Raji (cell line): Measurements from ENCODE around the gene DMRT2.

Experiments
- POLR2A ChIP-seq: IDR thresholded peaks from 2 replicates; pipeline ENCODE4 v1.6.1; 2011; ENCODE audit warnings: low read depth, low read length, control low read depth; ENCODE audit not compliant: insufficient read depth

Gene DMRT2

DNA sequence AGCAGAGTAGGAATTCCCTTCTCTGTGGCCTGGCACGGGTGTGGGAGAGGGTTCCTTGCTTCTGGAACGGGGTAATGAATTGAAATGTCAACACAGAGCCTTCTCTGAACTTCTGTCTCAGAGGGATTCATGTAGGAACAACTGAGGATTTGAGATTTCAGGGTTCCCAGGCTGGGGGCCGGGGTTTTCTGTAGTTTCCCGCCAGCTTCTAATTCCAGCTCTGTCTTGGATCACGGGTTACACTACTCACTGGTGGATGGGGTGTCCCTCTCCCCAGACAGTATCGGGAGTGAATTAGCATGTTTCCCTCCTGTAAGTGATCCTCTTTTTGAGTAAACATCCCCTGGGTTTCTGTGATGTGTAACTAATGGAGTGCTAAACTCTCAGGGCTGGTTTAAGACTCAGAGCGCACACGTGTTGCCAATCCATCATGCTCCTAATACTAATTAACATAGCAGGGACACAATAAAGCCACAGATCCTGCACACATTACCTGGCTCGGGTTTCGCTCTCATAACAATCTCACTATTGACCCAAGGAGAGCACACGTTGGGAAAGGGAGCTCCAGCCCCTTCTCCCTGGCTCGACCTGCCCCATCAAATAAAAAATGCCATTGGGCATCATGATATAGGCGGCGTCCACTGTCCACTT lies 18.1 kb upstream of the DMRT2 start:
- no peak for TF ChIP-seq POLR2A

DNA sequence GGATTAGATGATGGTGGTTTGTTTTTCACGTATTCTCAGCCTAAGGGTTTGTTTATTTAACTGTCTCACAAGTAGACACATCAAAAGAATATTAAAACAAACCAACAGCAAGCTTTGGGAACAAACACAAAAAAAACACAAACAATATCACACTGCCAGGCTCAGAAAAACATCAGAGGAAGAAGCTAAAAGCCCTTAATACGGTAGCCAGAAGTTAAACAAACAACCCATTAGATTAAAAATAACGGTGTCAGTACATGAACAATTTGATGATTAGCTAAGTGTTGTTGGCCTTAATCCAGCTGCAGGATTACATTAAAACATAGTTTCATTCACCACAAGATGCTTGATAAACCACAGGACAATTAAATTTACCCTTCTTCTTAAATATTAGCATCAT lies 15.9 kb upstream of the DMRT2 start:
- no peak for TF ChIP-seq POLR2A

DNA sequence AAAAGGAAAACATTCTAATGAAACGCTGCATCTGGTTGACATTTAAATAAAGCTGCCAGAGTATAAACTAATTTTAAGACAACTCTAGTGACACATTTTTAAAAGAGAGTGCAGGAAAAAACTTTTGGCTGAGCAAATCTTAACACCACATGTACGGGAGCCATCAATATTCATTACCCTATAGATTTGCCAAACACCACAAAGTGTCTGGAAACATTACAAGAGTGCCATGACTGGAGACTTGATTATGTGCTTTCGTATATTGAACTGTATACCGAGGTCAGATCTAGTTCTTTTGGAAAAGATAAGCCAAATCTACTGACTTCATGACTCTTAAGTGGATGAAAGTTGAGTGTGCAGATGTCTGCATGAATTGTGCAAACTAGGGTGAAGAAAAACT lies 10.6 kb upstream of the DMRT2 start:
- TF ChIP-seq POLR2A = no peak

DNA sequence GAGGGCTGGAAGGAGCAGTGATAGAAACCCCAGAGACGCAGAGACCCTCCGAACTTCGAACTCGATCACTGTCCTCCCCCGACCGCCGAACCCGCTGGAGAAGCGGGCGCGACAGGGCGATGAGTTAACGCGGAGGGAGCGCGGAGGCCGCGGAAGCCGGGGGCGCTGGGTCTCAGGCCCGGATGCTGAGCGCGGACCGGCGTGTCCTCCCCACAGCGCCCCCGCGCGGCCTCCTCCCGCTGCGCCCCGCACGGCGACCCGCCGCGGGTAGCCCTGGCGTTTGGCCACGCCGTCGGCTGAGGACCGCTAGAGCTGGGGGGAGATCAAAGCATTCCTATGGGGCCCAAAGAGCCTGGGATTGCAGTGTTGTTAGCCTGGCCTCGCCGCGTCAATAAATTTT lies 7.7 kb upstream of the DMRT2 start:
- no peak for TF ChIP-seq POLR2A

DNA sequence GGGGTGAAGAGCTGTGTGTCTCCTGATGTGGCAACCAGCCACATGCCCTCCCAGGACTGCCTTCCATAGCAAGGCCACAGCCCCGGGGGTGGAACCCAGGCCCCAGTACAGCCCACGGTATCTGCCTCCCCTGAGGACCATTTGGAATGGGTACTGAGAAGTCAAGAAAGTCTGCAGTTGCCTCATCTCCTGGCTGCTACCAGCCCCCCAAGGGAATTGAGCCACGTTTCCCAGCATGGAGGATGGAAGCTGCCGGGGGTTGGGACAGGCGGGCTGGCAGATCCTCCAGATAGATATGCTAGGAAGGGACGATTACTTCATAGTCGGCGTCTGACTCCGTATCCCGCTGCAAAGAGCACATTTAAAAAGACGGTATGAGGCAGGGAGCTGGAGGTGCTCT lies 5.5 kb upstream of the DMRT2 start:
- no peak for TF ChIP-seq POLR2A

DNA sequence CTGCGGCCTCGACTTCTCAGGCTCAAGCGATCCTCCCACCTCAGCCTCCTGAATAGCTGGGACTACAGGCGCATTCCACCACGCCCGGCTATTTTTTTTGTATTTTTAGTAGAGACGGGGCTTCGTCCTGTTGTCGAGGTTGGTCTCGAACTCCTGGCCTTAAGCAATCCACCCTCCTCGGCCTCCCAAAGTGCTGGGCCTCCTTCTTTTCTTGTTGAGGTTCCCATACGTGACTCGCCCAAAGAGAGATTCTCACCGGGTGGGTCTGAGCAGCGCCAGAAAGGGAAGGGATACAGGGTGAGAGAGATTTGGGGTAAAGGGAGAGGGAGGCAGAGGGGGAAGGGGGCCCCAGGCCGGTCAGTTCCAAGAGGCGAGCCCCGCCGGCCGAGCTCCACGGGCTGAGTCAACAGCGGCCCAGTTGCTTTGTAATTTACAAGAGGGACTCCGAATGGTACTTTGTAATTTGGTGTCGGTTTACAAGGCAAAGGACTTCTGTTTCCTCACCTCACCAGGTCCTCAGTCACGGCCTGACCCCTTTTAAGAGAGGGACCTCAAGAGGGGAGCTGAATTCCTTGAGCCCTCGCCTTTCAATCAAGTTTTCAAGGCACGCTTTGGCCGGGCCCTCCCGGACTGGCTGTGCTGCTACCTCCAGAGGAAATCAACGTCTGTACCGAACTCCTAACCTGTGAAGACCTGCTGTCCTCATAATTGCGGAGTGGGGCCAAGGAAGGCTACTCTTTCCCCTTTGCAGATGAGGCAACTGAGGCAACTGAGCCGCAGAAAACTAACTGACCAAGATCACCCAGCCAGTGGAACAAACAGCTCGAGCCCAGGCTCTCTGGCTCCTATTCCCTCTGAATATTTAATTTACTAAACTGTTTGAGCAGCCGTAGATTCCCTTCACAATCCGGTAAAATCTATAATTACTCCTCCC lies 3.3 kb upstream of the DMRT2 start:
- no peak for TF ChIP-seq POLR2A

DNA sequence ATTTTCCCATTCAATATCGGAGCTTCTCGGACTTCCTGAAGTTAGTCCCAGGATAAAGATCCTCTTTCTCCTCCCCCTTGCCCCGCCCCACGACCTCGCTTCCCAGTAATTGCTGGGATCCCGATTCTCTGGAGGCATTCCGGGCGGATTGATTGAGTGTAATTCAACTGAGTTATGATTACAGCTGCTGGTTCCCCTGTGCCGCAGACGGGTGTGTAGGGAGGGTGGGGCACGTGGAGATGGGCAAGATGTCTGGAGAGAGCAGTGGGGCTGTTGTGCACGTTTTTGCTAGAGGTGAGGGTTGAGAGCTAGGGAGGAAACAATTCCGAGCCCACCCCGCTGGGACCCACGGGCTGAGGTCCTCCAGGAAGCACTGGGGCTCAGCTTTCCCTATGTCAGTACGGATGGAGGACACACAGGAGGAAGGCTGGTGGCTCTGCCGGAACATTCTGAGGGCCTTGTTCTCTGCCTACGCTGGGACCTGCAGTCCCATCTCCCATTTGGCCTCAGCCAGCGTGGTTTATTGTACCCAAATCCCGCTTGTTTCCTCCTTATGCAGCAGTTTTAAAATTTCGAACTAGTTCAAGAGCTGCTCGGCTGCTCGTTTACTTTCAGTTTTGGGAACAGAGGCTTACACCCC lies 2.4 kb upstream of the DMRT2 start:
- no peak for TF ChIP-seq POLR2A

DNA sequence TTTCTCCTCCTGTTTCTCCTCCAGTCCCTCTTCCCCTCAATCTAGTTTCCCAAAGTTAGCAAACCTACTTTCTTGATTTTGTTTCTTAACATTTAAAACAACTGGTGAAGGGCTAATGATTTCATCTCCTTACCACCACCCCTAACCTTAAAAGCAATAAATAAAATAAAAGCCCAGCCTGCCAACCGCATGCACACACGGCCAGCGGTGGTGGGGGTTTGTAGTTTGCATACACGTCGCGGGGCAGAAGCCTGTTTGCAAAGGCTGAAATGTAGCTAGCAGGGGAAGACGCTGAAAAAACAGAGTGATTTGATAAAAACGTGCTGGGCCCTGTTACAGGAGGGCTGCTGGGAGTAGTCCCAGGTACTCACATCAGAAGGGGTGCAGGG lies 1.9 kb upstream of the DMRT2 start:
- TF ChIP-seq POLR2A = no peak

DNA sequence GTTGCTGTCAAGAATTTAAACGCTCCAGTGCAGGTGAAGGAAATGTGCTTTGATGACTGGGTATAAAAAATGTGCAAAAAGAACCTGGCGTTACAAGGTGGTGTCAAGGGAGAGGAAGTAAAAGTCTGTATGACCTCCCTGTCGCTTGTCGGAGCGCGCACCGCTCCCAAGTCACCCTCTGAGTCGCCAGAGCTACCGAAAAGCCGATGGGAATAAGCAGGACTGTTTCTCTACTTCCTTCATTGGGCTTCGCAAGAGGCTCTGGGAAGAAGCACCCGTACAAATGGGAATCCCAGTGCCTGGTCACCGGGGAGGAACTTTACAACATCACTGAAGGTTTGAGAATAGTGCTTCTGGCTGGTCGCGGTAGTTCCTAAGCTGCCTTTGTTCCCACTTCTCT lies 1.3 kb upstream of the DMRT2 start:
- no peak for TF ChIP-seq POLR2A

DNA sequence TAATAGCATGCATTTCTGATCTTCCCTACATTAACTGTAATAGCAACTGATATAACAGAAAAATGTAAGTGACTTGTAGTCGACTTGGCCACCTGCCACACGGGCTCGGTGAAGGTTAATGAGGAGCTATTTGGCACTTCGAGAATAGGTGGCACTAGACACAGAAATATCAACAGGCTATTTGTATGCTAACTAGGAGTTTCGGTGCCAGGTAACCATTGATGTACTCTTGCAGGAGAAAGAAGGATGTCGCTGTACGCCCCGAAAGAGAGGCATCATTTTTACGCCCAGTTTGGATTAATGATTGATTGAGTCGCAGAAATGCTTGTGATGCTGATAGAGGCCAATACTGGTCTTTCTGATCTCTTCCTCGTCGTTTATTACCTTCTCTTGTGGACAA lies 516 bp upstream of the DMRT2 start:
- TF ChIP-seq POLR2A = no peak

DNA sequence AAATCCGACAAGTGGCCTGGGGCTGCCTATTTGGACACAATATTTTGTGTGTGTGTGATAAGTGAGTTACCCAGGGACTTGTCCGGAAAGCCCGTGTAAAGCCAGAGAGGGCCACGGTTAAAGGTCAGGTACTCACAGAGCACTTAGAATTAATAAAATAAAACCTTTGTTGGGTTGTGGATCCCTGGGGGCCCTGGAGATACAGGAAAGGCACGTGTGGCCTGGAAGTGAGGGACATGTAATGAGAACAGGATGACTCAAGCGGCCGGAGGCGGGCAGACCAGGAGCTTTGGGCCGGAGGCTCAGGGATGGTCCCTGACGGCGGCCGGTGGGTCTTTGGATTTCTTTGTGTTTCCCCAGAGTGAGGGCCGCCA lies 1.0 kb downstream of the DMRT2 start:
- no peak for TF ChIP-seq POLR2A

DNA sequence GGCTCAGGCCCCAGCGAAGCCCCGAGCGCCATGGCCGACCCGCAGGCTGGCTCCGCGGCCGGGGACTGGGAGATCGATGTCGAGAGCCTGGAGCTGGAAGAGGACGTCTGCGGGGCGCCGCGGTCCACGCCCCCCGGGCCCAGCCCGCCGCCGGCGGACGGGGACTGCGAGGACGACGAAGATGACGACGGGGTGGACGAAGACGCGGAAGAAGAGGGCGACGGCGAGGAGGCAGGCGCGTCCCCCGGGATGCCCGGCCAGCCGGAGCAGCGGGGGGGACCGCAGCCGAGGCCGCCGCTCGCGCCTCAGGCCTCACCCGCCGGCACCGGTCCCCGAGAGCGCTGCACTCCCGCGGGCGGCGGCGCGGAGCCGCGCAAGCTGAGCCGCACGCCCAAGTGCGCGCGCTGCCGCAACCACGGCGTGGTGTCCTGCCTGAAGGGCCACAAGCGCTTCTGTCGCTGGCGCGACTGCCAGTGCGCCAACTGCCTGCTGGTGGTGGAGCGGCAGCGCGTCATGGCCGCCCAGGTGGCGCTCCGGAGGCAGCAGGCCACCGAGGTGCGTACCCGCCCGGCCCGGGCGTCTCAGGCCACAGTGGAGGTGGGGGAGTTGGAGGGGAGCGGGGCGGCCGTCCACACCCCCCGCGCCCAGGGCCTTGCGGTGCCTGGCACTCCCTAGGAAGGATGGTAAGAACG lies 1.6 kb downstream of the DMRT2 start:
- TF ChIP-seq POLR2A = no peak

DNA sequence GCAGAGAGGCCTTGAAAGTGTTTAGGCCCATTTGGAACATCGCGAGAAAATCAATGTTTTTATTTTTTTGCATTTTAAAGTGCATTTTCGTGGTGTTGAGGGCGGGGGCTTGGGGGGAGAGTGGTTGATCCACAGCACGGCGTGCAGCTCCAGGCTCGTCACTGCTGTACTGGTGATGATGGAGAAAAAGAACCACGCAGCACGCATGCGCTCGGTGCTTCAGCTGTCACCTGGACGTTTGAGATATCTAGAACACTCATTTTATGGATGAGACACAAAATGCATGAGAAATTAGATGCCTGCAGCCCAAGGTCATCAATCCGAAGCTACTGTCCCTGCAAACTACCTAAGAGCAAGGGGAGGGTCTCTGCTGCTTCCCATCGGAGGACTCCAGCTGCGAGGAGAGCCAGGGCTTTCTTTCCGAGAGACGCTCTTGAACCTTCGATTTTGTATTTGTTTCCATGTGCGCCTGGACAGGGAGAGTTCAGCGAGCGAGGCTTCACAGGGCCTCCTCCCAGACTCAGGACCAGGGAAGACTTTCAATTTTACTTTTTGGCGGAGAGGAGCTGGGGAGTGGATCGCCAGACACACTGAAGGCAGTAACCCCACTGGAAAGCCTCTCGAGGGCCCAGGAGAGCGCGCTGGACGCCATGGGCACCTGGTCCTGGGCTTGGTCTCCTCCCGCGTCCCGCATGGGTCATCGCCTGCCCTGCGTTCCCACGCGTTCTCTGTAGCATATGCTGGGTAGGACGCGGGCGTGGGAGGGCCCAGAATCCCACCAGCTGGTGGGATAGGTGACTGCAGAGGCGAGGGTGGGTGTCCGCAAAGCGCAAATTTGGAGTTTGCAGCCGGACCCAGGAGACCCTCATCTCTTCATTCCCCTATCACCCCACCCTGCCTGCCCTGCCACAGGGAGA lies 2.5 kb downstream of the DMRT2 start:
- TF ChIP-seq POLR2A = no peak

DNA sequence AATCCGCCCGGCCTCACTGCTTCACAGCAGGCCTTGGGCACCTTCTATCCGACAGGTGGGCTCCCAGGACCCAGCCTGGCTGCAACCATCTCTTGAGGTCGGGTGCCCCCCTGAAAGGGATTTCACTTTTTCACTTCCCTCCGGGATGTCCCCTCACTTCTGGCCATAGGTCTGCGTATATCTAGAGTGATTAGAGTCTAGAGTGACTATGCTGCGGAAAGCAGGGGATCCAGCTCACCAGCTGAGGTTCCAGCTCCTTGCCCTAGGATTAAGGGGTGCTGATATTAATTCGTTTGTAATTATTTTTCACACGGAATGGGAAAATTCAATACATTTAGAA lies 3.1 kb downstream of the DMRT2 start:
- no peak for TF ChIP-seq POLR2A
